Astrocyte of the hippocampus (primary cell): ENCODE measurements around the gene MED17.

ENCODE experiments used
- DNase-seq: peaks from one replicate; pipeline ENCODE4 v3.0.0; 2011; ENCODE audit warnings: low read depth, low spot score

Gene MED17

GRCh38 chr11:93817426-93818348 is 33.6 kb downstream of the MED17 start:
- DNase-seq = peak; percentile 39

DNA sequence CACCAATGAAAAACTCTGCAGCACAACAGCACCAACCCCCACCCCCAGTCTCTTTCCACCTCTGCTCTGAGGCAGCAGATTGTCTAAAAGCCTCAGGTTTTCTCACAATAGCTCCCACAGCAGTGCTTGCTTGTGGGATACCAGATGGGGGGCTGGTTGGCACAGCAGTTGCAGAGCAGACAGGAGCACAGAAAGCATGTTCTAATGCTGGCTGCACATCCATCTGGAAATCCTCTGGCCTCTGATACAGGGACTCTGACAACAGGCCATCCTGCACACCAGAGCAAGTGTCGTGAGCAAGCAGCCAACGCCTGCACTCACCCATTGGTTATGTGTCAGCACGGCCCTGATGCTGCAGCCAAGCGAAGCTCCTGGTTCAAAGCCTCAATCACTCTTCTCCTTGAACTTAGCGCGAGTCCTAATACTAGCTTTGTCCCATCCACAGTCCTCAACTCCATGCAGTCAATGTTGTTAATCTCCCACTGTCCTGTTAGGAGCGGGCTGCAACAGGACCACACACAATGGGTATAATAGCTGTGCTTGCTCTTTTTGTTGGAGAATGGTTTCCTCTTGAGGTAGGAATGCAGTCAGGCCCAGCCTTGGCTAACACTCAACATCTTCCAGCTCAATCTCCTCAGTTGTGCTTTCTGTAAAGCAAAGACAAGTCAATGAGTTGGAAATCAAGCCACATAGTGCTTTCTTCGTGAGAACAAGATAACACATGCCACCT is 36.0 kb downstream of the MED17 start:
- DNase-seq = peak; percentile 39

DNA sequence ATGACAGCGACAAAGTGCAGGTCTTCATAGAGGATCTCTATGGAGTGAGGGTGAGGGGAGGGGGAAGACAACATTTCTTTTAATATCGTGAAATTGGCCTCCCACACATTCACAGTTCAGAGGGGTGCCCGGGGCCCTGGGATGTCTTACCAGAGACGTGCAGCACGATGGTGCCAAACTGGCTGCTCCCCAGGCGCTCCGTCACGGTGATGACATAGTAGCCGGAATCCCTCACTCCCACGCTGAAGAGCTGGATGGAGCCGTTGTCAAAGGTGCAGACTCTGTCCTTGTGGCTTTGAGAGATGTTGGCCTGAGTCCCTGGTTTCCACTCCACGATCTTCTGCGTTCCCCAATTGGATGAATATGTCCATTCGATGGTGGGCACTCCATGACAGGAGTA is 36.8 kb downstream of the MED17 start:
- DNase-seq = no peak

GRCh38 chr11:93821617-93822016 is 37.5 kb downstream of the MED17 start:
- DNase-seq = no peak

GRCh38 chr11:93822359-93822758 is 38.3 kb downstream of the MED17 start:
- DNase-seq = peak; percentile 43

- DNase-seq = no peak
Measured at GRCh38 chr11:93823210-93823609, 39.1 kb downstream of the MED17 start.

DNA sequence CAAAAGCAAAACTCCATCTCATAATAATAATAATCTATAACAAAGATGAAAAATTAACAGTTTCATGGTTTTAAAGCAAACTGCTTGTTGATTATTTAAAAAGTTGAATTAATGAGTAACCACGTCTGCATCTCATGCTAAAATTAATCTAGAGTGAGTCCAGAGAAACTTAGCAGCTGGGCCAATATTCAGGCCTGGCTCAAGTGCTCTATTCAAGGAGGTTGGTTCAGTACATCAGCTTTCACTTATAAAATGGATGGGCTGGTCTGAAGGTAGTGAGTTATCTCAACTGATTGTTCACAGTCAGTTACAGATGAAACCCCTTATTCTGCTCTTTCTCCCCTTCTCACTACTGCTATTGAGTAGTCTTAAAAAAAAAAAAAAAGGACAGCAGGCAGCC is 43.3 kb downstream of the MED17 start:
- DNase-seq = no peak

DNA sequence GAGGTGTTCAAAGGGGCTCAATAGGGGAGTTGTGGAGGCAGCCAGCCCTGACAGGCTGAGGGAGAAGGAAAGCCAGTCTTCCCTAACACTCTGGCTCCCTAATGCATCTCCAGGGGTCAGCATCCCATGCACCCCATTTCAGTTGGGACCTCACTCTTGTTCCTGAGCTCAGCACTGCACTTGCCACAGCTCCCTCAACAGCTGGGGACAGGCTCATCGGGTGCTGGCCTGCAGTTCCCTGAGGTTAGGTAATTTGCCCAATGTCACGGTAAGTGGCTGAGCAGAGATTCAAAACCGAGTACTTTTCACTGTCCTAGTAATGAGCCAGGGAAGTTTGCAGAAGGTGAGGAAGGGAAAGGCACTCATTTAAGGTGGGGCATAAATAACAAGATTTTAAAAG is 45.5 kb downstream of the MED17 start:
- DNase-seq = no peak

DNA sequence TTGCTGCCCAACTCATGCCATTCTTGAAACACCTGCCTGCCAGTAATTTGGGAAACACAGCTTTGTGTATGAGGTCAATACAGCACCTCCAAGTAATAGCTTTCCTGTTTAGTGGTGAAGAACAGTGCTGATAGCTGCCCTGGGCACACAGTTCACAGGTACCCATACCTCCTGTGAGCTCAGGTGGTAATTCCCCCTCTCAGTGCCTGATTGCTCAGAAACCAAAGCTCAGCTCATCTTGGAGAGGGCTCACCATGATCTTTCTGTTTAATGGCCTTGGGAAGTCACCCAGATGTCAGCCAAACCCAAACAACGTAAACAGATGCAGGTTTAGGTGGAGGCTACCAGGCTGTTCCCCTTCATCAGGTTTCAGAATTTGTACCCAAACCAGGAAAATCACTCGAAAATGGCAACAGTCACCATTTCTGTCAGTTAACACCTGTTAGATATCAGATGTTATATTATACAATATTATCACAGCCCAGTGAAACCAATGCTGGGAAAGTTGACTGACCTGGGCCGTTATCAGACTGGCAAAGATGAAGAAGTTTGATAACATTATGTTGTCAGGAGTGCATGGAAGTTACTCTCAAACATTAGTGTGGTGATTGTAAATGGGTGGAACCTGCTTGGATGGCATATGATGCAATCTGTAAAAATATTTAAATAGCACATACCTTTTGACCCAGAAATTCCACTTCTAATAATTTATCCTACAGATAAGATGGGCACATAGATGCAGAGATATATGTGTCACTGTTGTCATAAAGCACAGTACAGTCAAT is 47.5 kb downstream of the MED17 start:
- DNase-seq = no peak

GRCh38 chr11:93832780-93833179 is 48.7 kb downstream of the MED17 start:
- no peak for DNase-seq

GRCh38 chr11:93838967-93839366 is 54.9 kb downstream of the MED17 start:
- DNase-seq = no peak

- DNase-seq = no peak
Measured at GRCh38 chr11:93840180-93840579, 56.1 kb downstream of the MED17 start.

- DNase-seq = peak; percentile 30
Measured at GRCh38 chr11:93840981-93841380, 56.9 kb downstream of the MED17 start.

DNA sequence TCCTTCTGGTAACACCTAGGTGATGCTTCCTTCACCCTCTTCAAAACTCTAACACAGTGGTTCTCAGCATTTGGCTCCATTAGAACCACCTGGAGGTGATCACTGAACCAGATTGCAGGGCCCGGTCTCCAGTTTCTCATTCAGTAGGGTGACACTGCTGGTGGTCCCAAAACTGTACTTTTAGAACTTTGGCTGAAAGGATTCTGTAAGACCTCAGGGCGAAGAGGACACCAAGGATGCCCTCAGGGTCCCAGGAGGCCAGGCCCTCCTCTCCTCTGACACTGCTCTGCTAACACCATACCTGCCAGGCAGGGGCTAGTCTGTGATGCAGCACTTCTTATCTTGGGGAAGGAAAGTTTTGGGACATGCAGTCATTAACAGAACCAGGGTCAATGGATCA is 57.4 kb downstream of the MED17 start:
- DNase-seq = no peak

DNA sequence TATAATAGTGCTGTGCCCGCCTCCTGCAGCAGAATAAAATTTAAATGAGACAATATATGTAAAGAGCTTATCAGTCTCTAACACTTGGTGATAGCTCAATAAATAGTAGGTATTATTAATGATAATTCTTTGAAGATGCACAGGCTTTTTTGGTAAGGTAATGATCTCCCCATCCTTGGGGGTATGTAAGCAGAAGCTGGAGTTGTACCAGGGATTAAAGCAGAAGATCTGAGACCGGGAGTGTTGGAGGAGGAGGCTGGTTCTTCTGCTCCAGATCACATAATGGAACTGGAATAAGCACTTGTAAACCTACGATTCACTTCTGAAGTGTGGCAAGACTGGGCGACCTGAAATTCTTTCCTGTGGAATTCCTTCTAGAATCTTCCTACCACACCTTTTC is 58.0 kb downstream of the MED17 start:
- DNase-seq = no peak

- peak; percentile 96 for DNase-seq
Measured at GRCh38 chr11:93842461-93842860, 58.4 kb downstream of the MED17 start.

- DNase-seq = no peak
Measured at GRCh38 chr11:93843906-93844305, 59.8 kb downstream of the MED17 start.

- no peak for DNase-seq
Measured at GRCh38 chr11:93844568-93844967, 60.5 kb downstream of the MED17 start.

DNA sequence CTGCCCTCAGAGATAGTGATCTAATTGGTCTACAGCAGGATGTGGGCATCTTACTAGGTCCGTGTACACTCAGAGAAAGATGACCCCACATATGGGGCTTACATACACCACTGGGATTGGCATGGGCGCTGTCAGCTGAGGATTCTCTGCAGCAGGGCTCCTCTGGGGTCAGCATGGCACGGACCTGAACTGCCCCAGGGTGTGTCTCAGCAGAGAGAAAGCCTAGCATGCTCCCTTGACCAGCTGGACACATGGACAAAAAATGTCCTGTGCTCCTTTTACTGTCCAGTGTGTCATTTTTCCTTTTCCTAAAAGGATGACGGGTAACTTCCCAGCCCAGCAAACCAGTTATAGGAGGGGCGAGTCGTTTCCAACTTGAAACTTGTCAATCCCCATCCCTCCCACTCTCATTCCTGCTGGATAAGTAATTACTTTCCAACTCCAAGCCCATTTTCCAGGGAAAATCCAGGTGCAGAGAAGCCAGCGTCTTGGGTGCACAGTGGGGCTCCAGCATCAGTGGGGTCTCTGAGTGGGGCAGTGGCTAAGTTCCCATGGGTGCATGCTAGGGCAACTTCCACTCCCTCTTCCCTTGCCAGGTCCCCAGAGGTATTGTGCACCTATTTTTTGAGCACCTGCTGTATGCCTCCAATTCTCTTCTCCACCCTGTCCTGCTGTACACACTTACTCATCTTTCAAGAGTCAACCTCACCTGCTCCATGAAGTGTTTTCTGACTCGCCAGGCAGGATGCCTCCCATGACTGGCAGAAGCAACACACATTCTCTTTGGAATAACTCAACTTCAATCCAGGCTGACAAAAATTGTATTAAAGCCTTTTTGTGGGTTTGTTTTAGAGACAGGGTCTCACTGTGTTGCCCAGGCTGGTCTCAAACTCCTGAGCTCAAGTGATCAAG is 61.4 kb downstream of the MED17 start:
- DNase-seq = no peak

DNA sequence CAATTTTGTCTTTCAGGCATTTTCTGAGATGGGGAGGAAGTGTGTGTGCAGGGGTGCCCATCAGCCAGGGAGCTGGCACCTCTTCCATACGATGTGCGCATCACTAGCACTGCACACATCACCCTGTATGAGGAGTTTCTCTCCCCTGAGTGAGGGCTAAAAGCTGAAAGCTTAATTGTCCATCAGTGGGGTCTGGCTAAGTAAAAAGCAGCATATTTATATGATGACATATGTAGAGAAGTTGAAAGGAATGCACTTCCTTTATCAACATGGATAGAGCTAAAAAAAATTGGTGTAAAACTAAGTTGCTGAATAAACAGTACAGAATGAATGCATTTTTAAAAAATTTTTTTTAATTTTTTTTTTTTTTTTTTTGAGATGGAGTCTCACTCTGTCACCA is 62.3 kb downstream of the MED17 start:
- DNase-seq = peak; percentile 24

DNA sequence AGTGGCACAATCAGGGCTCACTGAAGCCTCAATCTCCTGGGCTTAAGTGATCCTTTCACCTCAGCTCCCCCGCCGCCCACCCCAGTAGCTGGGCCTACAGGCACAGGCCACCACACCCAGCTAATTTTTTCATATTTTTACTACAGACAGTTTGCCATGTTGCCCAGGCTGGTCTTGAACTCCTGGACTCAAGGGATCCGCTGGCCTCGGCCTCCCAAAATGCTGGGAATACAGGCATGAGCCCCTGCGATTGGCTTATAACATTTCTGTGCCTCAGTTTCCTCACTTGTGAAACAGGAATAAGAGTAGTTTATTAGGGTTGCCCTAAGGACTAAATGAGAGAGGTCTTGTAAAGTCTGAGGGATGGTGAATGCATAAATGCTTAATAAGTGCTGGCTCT is 65.1 kb downstream of the MED17 start:
- no peak for DNase-seq
